ENCODE results near the gene ARPC1B.

- TF ChIP-seq, protein P1, sequence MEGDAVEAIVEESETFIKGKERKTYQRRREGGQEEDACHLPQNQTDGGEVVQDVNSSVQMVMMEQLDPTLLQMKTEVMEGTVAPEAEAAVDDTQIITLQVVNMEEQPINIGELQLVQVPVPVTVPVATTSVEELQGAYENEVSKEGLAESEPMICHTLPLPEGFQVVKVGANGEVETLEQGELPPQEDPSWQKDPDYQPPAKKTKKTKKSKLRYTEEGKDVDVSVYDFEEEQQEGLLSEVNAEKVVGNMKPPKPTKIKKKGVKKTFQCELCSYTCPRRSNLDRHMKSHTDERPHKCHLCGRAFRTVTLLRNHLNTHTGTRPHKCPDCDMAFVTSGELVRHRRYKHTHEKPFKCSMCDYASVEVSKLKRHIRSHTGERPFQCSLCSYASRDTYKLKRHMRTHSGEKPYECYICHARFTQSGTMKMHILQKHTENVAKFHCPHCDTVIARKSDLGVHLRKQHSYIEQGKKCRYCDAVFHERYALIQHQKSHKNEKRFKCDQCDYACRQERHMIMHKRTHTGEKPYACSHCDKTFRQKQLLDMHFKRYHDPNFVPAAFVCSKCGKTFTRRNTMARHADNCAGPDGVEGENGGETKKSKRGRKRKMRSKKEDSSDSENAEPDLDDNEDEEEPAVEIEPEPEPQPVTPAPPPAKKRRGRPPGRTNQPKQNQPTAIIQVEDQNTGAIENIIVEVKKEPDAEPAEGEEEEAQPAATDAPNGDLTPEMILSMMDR (IDR thresholded peaks at IDR 0.05) = no peak
- no peak for TF ChIP-seq POLR2AphosphoS5 (IDR thresholded peaks at IDR 0.05)
Measured at GRCh38 chr7:99386584-99387238, 12.2 kb downstream of the ARPC1B start.
